GM12878 (cell line): ENCODE measurements around the gene SMC1B. TPM values are rescaled to one million over a fixed set of nuclear protein-coding genes. Genes with fewer than 3 reads are reported as not detected.

Experiments used
- ATAC-seq: fragments of 200-7000 bp; cut with Tn5 transposase; 3 replicates; pipeline ENCODE4 v1.9.1; 2020; ENCODE audit warnings: mild to moderate bottlenecking, moderate library complexity
- BruUV-seq: library from RNA; stranded (reverse); fragments of 400-500 nt; replicated peaks from 2 replicates; lab custom pipeline; 2021; lab: Mats Ljungman, UMichigan
- CTCF ChIA-PET: fragments of 300-600 bp; sonication (Branson Sonifier 250); formaldehyde crosslinking; extraction: SDS; loops from one replicate; lab custom pipeline; 2021; ENCODE audit warnings: inconsistent platforms; lab: Yijun Ruan, JAX
- POLR2A ChIA-PET: fragments of 350-600 bp; formaldehyde crosslinking; extraction: SDS; loops from one replicate; lab custom pipeline; 2021; ENCODE audit warnings: inconsistent platforms; lab: Charles Lee
- RAD21 ChIA-PET: fragments of 300-600 bp; sonication (Branson Sonifier 250); formaldehyde crosslinking; loops from one replicate; lab custom pipeline; 2023; ENCODE audit warnings: antibody characterized with exemption; ENCODE audit not compliant: unreplicated experiment; lab: Charles Lee
- SMC1A ChIA-PET: fragments of 300-600 bp; sonication (Branson Sonifier 250); formaldehyde crosslinking; loops from one replicate; lab custom pipeline; 2023; ENCODE audit not compliant: unreplicated experiment, uncharacterized antibody; lab: Charles Lee
- DNase-seq: peaks from one replicate; pipeline ENCODE4 v3.0.0-alpha.2; 2011; ENCODE audit warnings: low read depth, low spot score
- FAIRE-seq: peaks from 3 replicates; lab custom pipeline; 2011; peaks lifted over from hg19 to GRCh38; lab: Jason Lieb, UNC
- H2AFZ ChIP-seq: 2 replicates; pipeline ENCODE4 v1.6.0; 2011; ENCODE audit warnings: low read depth, low read length, control low read depth; ENCODE audit not compliant: control insufficient read depth
- H3K27ac ChIP-seq: 2 replicates; pipeline ENCODE4 v1.5.1; 2011; ENCODE audit warnings: control low read depth; ENCODE audit not compliant: control insufficient read depth, insufficient read depth
- H3K27me3 ChIP-seq, 2 experiments: replicated peaks in 1 of 2; 2 replicates each; pipeline versions ENCODE4 v1.6.0 to v1.6.1; 2011; ENCODE audit warnings: low read length in 1 of 2; ENCODE audit not compliant: control insufficient read depth in 2 of 2, insufficient read depth in 2 of 2
- H3K36me3 ChIP-seq, 2 experiments: 2 replicates each; pipeline ENCODE4 v1.5.1; 2011; ENCODE audit warnings: low read length in 1 of 2; ENCODE audit not compliant: control insufficient read depth in 2 of 2, insufficient read depth in 2 of 2
- H3K4me1 ChIP-seq: 2 replicates; pipeline ENCODE4 v1.6.1; 2011; ENCODE audit warnings: mild to moderate bottlenecking, low read length, moderate library complexity, mixed read lengths; ENCODE audit not compliant: control insufficient read depth, insufficient read depth
- H3K4me2 ChIP-seq: 2 replicates; pipeline ENCODE4 v1.6.0; 2011; ENCODE audit warnings: control low read depth; ENCODE audit not compliant: control insufficient read depth, insufficient read depth
- H3K4me3 ChIP-seq: fragments of 200-600 bp; sonication (generic); 2 replicates; pipeline ENCODE4 v1.5.1; 2016
- H3K79me2 ChIP-seq: 2 replicates; pipeline ENCODE4 v1.6.0; 2011; ENCODE audit warnings: low read length; ENCODE audit not compliant: control insufficient read depth, insufficient read depth
- H3K9ac ChIP-seq: 2 replicates; pipeline ENCODE4 v1.8.0; 2011; ENCODE audit warnings: low read length, control low read depth, mixed read lengths; ENCODE audit not compliant: control insufficient read depth, insufficient read depth
- H3K9me3 ChIP-seq: replicated peaks from 3 replicates; pipeline ENCODE4 v1.5.1; 2011; ENCODE audit warnings: mild to moderate bottlenecking, low read length; ENCODE audit not compliant: control insufficient read depth, insufficient read depth
- H4K20me1 ChIP-seq: 2 replicates; pipeline ENCODE4 v1.6.0; 2011; ENCODE audit not compliant: control insufficient read depth, insufficient read depth
- ATF3 ChIP-seq: IDR thresholded peaks from 2 replicates; pipeline ENCODE4 v1.6.1; 2011; ENCODE audit warnings: low read depth, mild to moderate bottlenecking, low read length, moderate library complexity, borderline replicate concordance; ENCODE audit errors: extremely low read depth
- CBFB ChIP-seq: IDR thresholded peaks from 2 replicates; pipeline ENCODE4 v1.6.1; 2016; ENCODE audit warnings: antibody characterized with exemption, low read depth
- EP300 ChIP-seq, 2 experiments: fragments of 150-350 bp in 1 of 2; IDR thresholded peaks; 2 replicates each; pipeline ENCODE4 v1.6.1; 2011 to 2012; ENCODE audit warnings: low read depth in 2 of 2, low read length in 2 of 2, borderline replicate concordance in 1 of 2, improper control_type of control experiment in 1 of 2, inconsistent platforms in 1 of 2; ENCODE audit not compliant: control insufficient read depth in 1 of 2
- FOXK2 ChIP-seq: fragments of 450-650 bp; IDR thresholded peaks from 2 replicates; pipeline ENCODE4 v1.6.1; 2017; ENCODE audit warnings: mild to moderate bottlenecking, moderate library complexity
- IKZF2 ChIP-seq, 2 experiments: fragments of 450-650 bp; IDR thresholded peaks; 2 replicates each; pipeline ENCODE4 v1.6.1; 2017; ENCODE audit warnings: mild to moderate bottlenecking in 2 of 2, moderate library complexity in 2 of 2
- NR2C1 ChIP-seq: fragments of 450-650 bp; IDR thresholded peaks from 2 replicates; pipeline ENCODE4 v1.6.1; 2017; ENCODE audit warnings: antibody characterized with exemption, mild to moderate bottlenecking, moderate library complexity
- PAX5 ChIP-seq: IDR thresholded peaks from 2 replicates; pipeline ENCODE4 v1.6.1; 2011; ENCODE audit warnings: low read depth, low read length, borderline replicate concordance
- PML ChIP-seq: IDR thresholded peaks from 2 replicates; pipeline ENCODE4 v1.6.1; 2012; ENCODE audit warnings: low read length, inconsistent platforms
- RFX5 ChIP-seq: IDR thresholded peaks from 2 replicates; pipeline ENCODE4 v1.6.1; 2011; ENCODE audit warnings: low read depth, low read length, improper control_type of control experiment
- SMARCA5 ChIP-seq: fragments of 450-650 bp; IDR thresholded peaks from 2 replicates; pipeline ENCODE4 v1.6.1; 2017; ENCODE audit warnings: mild to moderate bottlenecking
- SPI1 ChIP-seq: IDR thresholded peaks from 2 replicates; pipeline ENCODE4 v1.6.1; 2011; ENCODE audit warnings: low read depth, mild to moderate bottlenecking, low read length, moderate library complexity, borderline replicate concordance; ENCODE audit not compliant: insufficient read depth
- TAF1 ChIP-seq: IDR thresholded peaks from 2 replicates; pipeline ENCODE4 v1.6.1; 2011; ENCODE audit warnings: mild to moderate bottlenecking, low read depth, low read length, borderline replicate concordance
- ZBTB11 ChIP-seq: fragments of 450-650 bp; formaldehyde crosslinking; IDR thresholded peaks from 2 replicates; pipeline ENCODE4 v1.5.0; 2022; ENCODE audit warnings: mild to moderate bottlenecking, missing genetic modification characterization
- WGBS: methylation state at CpG from one replicate; pipeline ENCODE4 v1.1.6; 2016; ENCODE audit warnings: low lambda C conversion rate; ENCODE audit not compliant: insufficient replicate concordance, insufficient coverage; ENCODE audit errors: missing lambda C conversion rate; 5-methylcytosine and 5-hydroxymethylcytosine counted together
- in situ Hi-C: fragments of 300-500 bp; cut with MboI; formaldehyde crosslinking; loops from 9 replicates; pipeline ENCODE4 v1.14.3; 2018; ENCODE audit warnings: mixed read lengths
- intact Hi-C: fragments of 100-400 bp; cut with micrococcal nuclease; formaldehyde crosslinking; loops from one replicate; pipeline ENCODE4 v1.14.2; 2022; ENCODE audit not compliant: unreplicated experiment
- polyA plus RNA-seq, 11 experiments: library from polyadenylated mRNA; depleted of rRNA in 4 of 11; unstranded in 6 of 11; stranded (reverse) in 5 of 11; fragments of >200 nt; fragmentation: Nextera tagmentation in 4 of 11; fragmentation: Illumina TruSeq in 1 of 11; extraction: Ambion mirVana in 4 of 11; extraction: Trizol in 1 of 11; gene quantifications; 1 replicate in 1 of 11; 2 replicates in 10 of 11; pipeline versions ENCODE4 v1.2.1 to v1.2.3, GENCODE V29; 2011 to 2016; ENCODE audit warnings: inconsistent platforms in 2 of 11, missing spikeins in 2 of 11, low read depth in 1 of 11
- total RNA-seq, 4 experiments: library from RNA; depleted of rRNA in 3 of 4; stranded (reverse); fragments of >200 nt in 3 of 4; fragmentation: Illumina TruSeq in 1 of 4; extraction: Trizol in 1 of 4; gene quantifications; 2 replicates each; pipeline versions ENCODE4 v1.2.1 to v1.2.3, GENCODE V29; 2013 to 2021
- TF ChIP-seq, protein P1 (sequence below): IDR thresholded peaks from 2 replicates; pipeline ENCODE4 v1.6.1; 2012; ENCODE audit warnings: low read depth, low read length, improper control_type of control experiment

Gene SMC1B
- total and polyA plus RNA-seq, 10 of the 15 experiments (the other 5 are each of a cell fraction or from before 2014, with no cell fraction given), result not detected

DNA sequence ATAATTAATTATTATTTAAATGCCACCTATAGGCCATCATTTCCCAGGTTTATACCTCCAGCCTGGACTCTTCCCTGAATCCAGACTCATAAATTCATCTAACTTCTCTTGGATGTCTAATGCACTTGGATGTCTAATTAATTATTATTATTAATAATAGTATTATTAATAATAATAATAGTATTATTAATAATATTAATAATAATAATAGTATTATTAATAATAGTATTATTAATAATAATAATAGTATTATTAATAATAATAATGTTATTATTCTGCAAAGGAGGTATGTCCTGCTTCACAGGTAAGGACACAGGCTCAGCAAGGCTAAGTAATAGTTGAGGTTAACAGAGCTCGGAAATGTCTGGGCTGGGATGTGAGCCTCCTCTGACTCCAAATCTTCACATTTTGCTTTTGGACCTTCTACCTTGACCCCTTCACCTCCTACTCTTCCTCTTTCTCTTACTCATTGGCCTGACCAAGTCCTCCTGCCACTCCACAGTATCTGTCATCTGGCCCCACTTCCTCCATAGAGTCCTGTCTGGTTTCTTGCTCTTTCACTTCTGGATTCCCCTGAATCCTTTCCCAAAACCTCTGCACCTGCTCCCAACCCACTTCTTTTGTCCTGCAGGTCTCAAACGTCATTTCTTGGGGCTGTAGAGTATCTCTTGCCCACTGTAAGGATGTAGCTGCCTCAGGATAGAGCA, 8.1 kb upstream of the SMC1B start:
- no peaks in the 10 kb centered on the region for H3K9me3 ChIP-seq
- H3K4me3 ChIP-seq, result no peak overlapping the region
- SMC1A ChIA-PET, result no interaction called here
- RAD21 ChIA-PET, result no interaction called here
- H3K4me1 ChIP-seq, result no peaks in the 10 kb centered on the region
- H3K9ac ChIP-seq, result no peak overlapping the region
- H3K27me3 ChIP-seq, result no peaks in the 10 kb centered on the region; a peak in 1 of 4 replicates
- POLR2A ChIA-PET, result no interaction called here
- no peak overlapping the region for H3K27ac ChIP-seq
- WGBS, result 21% methylated on average over 2 of the region's 2 CpGs
- FAIRE-seq (no peak), DNase-seq (no peak), ATAC-seq (no peak)
- no peaks in the 10 kb centered on the region for H4K20me1 ChIP-seq
- H2AFZ ChIP-seq, result no peak overlapping the region
- BruUV-seq, result no TSS peak
- H3K36me3 ChIP-seq, result no peaks in the 10 kb centered on the region
- CTCF ChIA-PET, result interaction anchor here (2.5 kb wide), 1 partner anchor 11 kb away, joined by 6 read pairs; no protein-coding TSS in a partner anchor
- no peak overlapping the region for H3K4me2 ChIP-seq
- H3K79me2 ChIP-seq, result no peaks in the 10 kb centered on the region
- in situ Hi-C loops (no loop called here), intact Hi-C loops (no loop called here)
- TF ChIP-seq TAF1 (no peak), CBFB (no peak), RFX5 (no peak), NR2C1 (no peak), SPI1 (0 out of 2 replicates have a peak, but pooled peaks have one; percentile 3), FOXK2 (no peak)
- TF ChIP-seq, protein P1, sequence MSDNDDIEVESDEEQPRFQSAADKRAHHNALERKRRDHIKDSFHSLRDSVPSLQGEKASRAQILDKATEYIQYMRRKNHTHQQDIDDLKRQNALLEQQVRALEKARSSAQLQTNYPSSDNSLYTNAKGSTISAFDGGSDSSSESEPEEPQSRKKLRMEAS, result no peak

DNA sequence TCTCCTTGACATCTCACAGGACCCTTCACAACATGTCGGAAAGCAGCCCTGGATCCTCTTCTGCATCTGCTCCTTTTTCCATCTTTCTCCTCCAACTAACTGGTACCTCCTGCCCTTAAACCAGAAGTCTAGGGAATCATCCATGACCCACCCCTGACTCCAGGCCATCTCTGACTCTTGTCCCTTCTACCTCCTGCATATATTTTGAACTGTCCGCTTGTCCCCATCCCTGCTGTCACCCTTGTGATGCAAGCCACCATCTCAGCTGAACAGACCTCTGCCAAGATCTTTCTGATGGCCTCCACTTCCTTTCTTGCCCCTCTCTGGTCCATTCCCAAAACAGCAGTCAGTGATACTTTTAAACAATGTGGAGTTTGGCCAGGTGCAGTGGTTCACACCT, 7.1 kb upstream of the SMC1B start:
- no TSS peak for BruUV-seq
- Histone ChIP-seq H3K4me1 (no peaks in the 10 kb centered on the region), H3K4me3 (no peak overlapping the region), H3K9ac (no peak overlapping the region), H3K9me3 (no peaks in the 10 kb centered on the region), H3K27me3 (no peaks in the 10 kb centered on the region; a peak in 1 of 4 replicates), H4K20me1 (no peaks in the 10 kb centered on the region), H2AFZ (no peak overlapping the region), H3K79me2 (no peaks in the 10 kb centered on the region), H3K4me2 (no peak overlapping the region), H3K36me3 (no peaks in the 10 kb centered on the region), H3K27ac (no peak overlapping the region)
- no peak for FAIRE-seq
- in situ Hi-C loops, result no loop called here
- RAD21 ChIA-PET, result no interaction called here
- intact Hi-C loops, result no loop called here
- no peak for DNase-seq
- no peak for TF ChIP-seq PAX5
- TF ChIP-seq SMARCA5, result no peak
- no peak for TF ChIP-seq CBFB
- no peak for TF ChIP-seq EP300 (IDR thresholded peaks at IDR 0.05; ENCODE audit: borderline replicate concordance in 1 of 2, control insufficient read depth in 1 of 2, low read depth in 2 of 2, low read length in 2 of 2)
- TF ChIP-seq ZBTB11 (CRISPR knock-in tag), result no peak
- no peak for TF ChIP-seq PML
- no peak for TF ChIP-seq ATF3
- no peak for TF ChIP-seq IKZF2 (IDR thresholded peaks at IDR 0.05)
- CTCF ChIA-PET, result no interaction called here
- SMC1A ChIA-PET, result no interaction called here
- WGBS, result 90% methylated on average over 2 of the region's 2 CpGs
- POLR2A ChIA-PET, result no interaction called here
- ATAC-seq, result no peak
